ENCODE data around the gene ABCE1. TPM values are rescaled to one million over a fixed set of nuclear protein-coding genes. Genes with fewer than 3 reads are reported as not detected.

The ABCE1 gene
- total RNA-seq, 1 experiment from 2014 or later: 114 TPM

DNA sequence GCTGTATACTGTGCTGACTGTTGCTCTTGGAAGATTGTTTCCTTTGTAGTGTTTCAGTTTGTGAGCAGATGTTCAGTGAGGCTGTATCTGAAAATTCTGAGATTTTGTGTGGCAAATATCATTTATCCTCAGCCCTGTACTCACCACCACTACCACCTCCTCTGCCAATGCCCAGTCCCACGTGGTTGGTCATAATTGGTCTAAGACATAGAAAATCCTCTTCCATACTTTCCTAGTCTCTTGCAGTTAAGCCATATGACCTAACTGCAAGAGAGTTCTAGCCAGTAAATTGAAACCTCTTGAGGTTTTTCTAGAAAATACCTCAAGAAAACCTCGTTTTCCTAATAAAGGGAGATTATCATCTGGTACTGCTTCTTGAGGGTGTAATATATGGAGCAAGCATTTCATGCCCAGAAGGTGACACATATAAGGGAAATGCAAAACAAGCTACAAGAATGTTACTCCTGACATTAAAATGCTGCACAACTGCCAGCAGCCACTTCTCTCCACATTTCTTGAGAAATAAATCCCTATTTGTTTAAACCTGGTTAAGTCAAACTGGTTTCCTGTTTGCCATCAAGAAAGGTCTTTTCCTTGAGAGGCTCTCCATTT is 32.8 kb downstream of the ABCE1 start:
- Mint-ChIP-seq H3K4me1 (no peaks in the 10 kb centered on the region), H3K27ac (peak overlapping the region; percentile 84), H3K36me3 (peaks cover 25% of the 10 kb centered on the region), H3K27me3 (ENCODE audit: low read depth) (no peaks in the 10 kb centered on the region), H3K4me3 (no peak overlapping the region), H3K9me3 (no peaks in the 10 kb centered on the region)
- no peak for DNase-seq (ENCODE audit: low spot score)
- POLR2A ChIA-PET: no interaction called here
- ATAC-seq: peak; percentile 27; the same call in 1 of the 2 replicates
- CTCF ChIA-PET: no interaction called here
- TF ChIP-seq MXD4 (CRISPR knock-in tag; IDR thresholded peaks at IDR 0.05; ENCODE audit: borderline replicate concordance): no peak
- TF ChIP-seq FOXP1 (CRISPR knock-in tag; IDR thresholded peaks at IDR 0.05; ENCODE audit: borderline replicate concordance): no peak
- no peak for TF ChIP-seq NFATC4 (CRISPR knock-in tag; IDR thresholded peaks at IDR 0.05)
- no peak for TF ChIP-seq ZNF263 (CRISPR knock-in tag; IDR thresholded peaks at IDR 0.05; ENCODE audit: low read depth)
- TF ChIP-seq, protein P1, sequence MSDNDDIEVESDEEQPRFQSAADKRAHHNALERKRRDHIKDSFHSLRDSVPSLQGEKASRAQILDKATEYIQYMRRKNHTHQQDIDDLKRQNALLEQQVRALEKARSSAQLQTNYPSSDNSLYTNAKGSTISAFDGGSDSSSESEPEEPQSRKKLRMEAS (CRISPR knock-in tag; IDR thresholded peaks at IDR 0.05): no peak
- TF ChIP-seq EMX1 (CRISPR knock-in tag; IDR thresholded peaks at IDR 0.05): no peak
- TF ChIP-seq, protein P2, sequence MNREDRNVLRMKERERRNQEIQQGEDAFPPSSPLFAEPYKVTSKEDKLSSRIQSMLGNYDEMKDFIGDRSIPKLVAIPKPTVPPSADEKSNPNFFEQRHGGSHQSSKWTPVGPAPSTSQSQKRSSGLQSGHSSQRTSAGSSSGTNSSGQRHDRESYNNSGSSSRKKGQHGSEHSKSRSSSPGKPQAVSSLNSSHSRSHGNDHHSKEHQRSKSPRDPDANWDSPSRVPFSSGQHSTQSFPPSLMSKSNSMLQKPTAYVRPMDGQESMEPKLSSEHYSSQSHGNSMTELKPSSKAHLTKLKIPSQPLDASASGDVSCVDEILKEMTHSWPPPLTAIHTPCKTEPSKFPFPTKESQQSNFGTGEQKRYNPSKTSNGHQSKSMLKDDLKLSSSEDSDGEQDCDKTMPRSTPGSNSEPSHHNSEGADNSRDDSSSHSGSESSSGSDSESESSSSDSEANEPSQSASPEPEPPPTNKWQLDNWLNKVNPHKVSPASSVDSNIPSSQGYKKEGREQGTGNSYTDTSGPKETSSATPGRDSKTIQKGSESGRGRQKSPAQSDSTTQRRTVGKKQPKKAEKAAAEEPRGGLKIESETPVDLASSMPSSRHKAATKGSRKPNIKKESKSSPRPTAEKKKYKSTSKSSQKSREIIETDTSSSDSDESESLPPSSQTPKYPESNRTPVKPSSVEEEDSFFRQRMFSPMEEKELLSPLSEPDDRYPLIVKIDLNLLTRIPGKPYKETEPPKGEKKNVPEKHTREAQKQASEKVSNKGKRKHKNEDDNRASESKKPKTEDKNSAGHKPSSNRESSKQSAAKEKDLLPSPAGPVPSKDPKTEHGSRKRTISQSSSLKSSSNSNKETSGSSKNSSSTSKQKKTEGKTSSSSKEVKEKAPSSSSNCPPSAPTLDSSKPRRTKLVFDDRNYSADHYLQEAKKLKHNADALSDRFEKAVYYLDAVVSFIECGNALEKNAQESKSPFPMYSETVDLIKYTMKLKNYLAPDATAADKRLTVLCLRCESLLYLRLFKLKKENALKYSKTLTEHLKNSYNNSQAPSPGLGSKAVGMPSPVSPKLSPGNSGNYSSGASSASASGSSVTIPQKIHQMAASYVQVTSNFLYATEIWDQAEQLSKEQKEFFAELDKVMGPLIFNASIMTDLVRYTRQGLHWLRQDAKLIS (CRISPR knock-in tag; IDR thresholded peaks at IDR 0.05; ENCODE audit: borderline replicate concordance): no peak
- TF ChIP-seq, protein P3, sequence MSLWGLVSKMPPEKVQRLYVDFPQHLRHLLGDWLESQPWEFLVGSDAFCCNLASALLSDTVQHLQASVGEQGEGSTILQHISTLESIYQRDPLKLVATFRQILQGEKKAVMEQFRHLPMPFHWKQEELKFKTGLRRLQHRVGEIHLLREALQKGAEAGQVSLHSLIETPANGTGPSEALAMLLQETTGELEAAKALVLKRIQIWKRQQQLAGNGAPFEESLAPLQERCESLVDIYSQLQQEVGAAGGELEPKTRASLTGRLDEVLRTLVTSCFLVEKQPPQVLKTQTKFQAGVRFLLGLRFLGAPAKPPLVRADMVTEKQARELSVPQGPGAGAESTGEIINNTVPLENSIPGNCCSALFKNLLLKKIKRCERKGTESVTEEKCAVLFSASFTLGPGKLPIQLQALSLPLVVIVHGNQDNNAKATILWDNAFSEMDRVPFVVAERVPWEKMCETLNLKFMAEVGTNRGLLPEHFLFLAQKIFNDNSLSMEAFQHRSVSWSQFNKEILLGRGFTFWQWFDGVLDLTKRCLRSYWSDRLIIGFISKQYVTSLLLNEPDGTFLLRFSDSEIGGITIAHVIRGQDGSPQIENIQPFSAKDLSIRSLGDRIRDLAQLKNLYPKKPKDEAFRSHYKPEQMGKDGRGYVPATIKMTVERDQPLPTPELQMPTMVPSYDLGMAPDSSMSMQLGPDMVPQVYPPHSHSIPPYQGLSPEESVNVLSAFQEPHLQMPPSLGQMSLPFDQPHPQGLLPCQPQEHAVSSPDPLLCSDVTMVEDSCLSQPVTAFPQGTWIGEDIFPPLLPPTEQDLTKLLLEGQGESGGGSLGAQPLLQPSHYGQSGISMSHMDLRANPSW (CRISPR knock-in tag; conservative IDR thresholded peaks at IDR 0.05; ENCODE audit: low read depth): no peak
- TF ChIP-seq, protein P4, sequence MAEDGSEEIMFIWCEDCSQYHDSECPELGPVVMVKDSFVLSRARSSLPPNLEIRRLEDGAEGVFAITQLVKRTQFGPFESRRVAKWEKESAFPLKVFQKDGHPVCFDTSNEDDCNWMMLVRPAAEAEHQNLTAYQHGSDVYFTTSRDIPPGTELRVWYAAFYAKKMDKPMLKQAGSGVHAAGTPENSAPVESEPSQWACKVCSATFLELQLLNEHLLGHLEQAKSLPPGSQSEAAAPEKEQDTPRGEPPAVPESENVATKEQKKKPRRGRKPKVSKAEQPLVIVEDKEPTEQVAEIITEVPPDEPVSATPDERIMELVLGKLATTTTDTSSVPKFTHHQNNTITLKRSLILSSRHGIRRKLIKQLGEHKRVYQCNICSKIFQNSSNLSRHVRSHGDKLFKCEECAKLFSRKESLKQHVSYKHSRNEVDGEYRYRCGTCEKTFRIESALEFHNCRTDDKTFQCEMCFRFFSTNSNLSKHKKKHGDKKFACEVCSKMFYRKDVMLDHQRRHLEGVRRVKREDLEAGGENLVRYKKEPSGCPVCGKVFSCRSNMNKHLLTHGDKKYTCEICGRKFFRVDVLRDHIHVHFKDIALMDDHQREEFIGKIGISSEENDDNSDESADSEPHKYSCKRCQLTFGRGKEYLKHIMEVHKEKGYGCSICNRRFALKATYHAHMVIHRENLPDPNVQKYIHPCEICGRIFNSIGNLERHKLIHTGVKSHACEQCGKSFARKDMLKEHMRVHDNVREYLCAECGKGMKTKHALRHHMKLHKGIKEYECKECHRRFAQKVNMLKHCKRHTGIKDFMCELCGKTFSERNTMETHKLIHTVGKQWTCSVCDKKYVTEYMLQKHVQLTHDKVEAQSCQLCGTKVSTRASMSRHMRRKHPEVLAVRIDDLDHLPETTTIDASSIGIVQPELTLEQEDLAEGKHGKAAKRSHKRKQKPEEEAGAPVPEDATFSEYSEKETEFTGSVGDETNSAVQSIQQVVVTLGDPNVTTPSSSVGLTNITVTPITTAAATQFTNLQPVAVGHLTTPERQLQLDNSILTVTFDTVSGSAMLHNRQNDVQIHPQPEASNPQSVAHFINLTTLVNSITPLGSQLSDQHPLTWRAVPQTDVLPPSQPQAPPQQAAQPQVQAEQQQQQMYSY (CRISPR knock-in tag; IDR thresholded peaks at IDR 0.05): no peak
- TF ChIP-seq CBFB (CRISPR knock-in tag; IDR thresholded peaks at IDR 0.05; ENCODE audit: low read depth): no peak
- no peak for TF ChIP-seq TEAD1 (CRISPR knock-in tag; IDR thresholded peaks at IDR 0.05)
- TF ChIP-seq ETV6 (CRISPR knock-in tag; IDR thresholded peaks at IDR 0.05): no peak
- no peak for TF ChIP-seq HMGA2 (CRISPR knock-in tag; IDR thresholded peaks at IDR 0.05)
- TF ChIP-seq SMAD3 (CRISPR knock-in tag; IDR thresholded peaks at IDR 0.05; ENCODE audit: borderline replicate concordance): no peak
- TF ChIP-seq, protein P5, sequence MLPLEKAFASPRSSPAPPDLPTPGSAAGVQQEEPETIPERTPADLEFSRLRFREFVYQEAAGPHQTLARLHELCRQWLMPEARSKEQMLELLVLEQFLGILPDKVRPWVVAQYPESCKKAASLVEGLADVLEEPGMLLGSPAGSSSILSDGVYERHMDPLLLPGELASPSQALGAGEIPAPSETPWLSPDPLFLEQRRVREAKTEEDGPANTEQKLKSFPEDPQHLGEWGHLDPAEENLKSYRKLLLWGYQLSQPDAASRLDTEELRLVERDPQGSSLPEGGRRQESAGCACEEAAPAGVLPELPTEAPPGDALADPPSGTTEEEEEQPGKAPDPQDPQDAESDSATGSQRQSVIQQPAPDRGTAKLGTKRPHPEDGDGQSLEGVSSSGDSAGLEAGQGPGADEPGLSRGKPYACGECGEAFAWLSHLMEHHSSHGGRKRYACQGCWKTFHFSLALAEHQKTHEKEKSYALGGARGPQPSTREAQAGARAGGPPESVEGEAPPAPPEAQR (CRISPR knock-in tag; IDR thresholded peaks at IDR 0.05): no peak
- TF ChIP-seq, protein P6, sequence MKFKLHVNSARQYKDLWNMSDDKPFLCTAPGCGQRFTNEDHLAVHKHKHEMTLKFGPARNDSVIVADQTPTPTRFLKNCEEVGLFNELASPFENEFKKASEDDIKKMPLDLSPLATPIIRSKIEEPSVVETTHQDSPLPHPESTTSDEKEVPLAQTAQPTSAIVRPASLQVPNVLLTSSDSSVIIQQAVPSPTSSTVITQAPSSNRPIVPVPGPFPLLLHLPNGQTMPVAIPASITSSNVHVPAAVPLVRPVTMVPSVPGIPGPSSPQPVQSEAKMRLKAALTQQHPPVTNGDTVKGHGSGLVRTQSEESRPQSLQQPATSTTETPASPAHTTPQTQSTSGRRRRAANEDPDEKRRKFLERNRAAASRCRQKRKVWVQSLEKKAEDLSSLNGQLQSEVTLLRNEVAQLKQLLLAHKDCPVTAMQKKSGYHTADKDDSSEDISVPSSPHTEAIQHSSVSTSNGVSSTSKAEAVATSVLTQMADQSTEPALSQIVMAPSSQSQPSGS (CRISPR knock-in tag; IDR thresholded peaks at IDR 0.05; ENCODE audit: borderline replicate concordance, low read depth): no peak
- TF ChIP-seq, protein P7, sequence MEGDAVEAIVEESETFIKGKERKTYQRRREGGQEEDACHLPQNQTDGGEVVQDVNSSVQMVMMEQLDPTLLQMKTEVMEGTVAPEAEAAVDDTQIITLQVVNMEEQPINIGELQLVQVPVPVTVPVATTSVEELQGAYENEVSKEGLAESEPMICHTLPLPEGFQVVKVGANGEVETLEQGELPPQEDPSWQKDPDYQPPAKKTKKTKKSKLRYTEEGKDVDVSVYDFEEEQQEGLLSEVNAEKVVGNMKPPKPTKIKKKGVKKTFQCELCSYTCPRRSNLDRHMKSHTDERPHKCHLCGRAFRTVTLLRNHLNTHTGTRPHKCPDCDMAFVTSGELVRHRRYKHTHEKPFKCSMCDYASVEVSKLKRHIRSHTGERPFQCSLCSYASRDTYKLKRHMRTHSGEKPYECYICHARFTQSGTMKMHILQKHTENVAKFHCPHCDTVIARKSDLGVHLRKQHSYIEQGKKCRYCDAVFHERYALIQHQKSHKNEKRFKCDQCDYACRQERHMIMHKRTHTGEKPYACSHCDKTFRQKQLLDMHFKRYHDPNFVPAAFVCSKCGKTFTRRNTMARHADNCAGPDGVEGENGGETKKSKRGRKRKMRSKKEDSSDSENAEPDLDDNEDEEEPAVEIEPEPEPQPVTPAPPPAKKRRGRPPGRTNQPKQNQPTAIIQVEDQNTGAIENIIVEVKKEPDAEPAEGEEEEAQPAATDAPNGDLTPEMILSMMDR (IDR thresholded peaks at IDR 0.05): no peak
- no peak for TF ChIP-seq ZNF219 (CRISPR knock-in tag; IDR thresholded peaks at IDR 0.05; ENCODE audit: borderline replicate concordance)
- TF ChIP-seq, protein P8, sequence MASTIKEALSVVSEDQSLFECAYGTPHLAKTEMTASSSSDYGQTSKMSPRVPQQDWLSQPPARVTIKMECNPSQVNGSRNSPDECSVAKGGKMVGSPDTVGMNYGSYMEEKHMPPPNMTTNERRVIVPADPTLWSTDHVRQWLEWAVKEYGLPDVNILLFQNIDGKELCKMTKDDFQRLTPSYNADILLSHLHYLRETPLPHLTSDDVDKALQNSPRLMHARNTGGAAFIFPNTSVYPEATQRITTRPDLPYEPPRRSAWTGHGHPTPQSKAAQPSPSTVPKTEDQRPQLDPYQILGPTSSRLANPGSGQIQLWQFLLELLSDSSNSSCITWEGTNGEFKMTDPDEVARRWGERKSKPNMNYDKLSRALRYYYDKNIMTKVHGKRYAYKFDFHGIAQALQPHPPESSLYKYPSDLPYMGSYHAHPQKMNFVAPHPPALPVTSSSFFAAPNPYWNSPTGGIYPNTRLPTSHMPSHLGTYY (CRISPR knock-in tag; IDR thresholded peaks at IDR 0.05): no peak
- no peak for TF ChIP-seq GRHL2 (CRISPR knock-in tag; IDR thresholded peaks at IDR 0.05; ENCODE audit: insufficient replicate concordance, severe bottlenecking)

All from WTC11 (cell line).